RWPE2 (cell line): Measurements from ENCODE around the gene KCNN3.

Experiments used
- ATAC-seq: fragments of 200-7000 bp; cut with Tn5 transposase; 3 replicates; pipeline ENCODE4 v1.9.1; 2021; ENCODE audit warnings: low read depth
- DNase-seq: peaks from one replicate; pipeline ENCODE4 v3.0.0-alpha.2; 2020; ENCODE audit warnings: low spot score
- H3K27ac ChIP-seq: fragments of 450-650 bp; 2 replicates; pipeline ENCODE4 v1.5.1; 2017; ENCODE audit warnings: mild to moderate bottlenecking; ENCODE audit not compliant: poor library complexity, severe bottlenecking
- H3K27me3 ChIP-seq: fragments of 250-450 bp; sonication (Bioruptor Pico); 2 replicates; pipeline ENCODE4 v1.5.1; 2021; ENCODE audit warnings: mild to moderate bottlenecking, moderate library complexity; ENCODE audit not compliant: insufficient read depth, poor library complexity, severe bottlenecking
- H3K36me3 ChIP-seq: fragments of 250-450 bp; sonication (Bioruptor Pico); 2 replicates; pipeline ENCODE4 v1.5.1; 2020; ENCODE audit warnings: low read depth, mild to moderate bottlenecking, moderate library complexity
- H3K4me1 ChIP-seq: fragments of 250-450 bp; sonication (Bioruptor Pico); 2 replicates; pipeline ENCODE4 v1.5.1; 2021; ENCODE audit warnings: mild to moderate bottlenecking, moderate library complexity; ENCODE audit not compliant: insufficient read depth, poor library complexity, severe bottlenecking
- H3K4me3 ChIP-seq: fragments of 250-450 bp; sonication (Bioruptor Pico); 2 replicates; pipeline ENCODE4 v1.5.1; 2021; ENCODE audit warnings: mild to moderate bottlenecking, moderate library complexity; ENCODE audit not compliant: severe bottlenecking
- H3K9me3 ChIP-seq: fragments of 250-450 bp; sonication (Bioruptor Pico); 2 replicates; pipeline ENCODE4 v1.5.1; 2021; ENCODE audit warnings: mild to moderate bottlenecking, moderate library complexity; ENCODE audit not compliant: severe bottlenecking
- TF ChIP-seq, protein P1 (sequence below): fragments of 450-650 bp; IDR thresholded peaks from one replicate; pipeline ENCODE4 v1.5.1; 2017; ENCODE audit warnings: mild to moderate bottlenecking, moderate library complexity; ENCODE audit not compliant: poor library complexity, severe bottlenecking

KCNN3 gene

GRCh38 chr1:154717528-154717924 lies 152.6 kb downstream of the KCNN3 start:
- TF ChIP-seq, protein P1, sequence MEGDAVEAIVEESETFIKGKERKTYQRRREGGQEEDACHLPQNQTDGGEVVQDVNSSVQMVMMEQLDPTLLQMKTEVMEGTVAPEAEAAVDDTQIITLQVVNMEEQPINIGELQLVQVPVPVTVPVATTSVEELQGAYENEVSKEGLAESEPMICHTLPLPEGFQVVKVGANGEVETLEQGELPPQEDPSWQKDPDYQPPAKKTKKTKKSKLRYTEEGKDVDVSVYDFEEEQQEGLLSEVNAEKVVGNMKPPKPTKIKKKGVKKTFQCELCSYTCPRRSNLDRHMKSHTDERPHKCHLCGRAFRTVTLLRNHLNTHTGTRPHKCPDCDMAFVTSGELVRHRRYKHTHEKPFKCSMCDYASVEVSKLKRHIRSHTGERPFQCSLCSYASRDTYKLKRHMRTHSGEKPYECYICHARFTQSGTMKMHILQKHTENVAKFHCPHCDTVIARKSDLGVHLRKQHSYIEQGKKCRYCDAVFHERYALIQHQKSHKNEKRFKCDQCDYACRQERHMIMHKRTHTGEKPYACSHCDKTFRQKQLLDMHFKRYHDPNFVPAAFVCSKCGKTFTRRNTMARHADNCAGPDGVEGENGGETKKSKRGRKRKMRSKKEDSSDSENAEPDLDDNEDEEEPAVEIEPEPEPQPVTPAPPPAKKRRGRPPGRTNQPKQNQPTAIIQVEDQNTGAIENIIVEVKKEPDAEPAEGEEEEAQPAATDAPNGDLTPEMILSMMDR, result no peak
- Histone ChIP-seq H3K4me3 (no peak overlapping the region), H3K9me3 (no peaks in the 10 kb centered on the region), H3K4me1 (no peaks in the 10 kb centered on the region), H3K27ac (no peak overlapping the region), H3K27me3 (no peaks in the 10 kb centered on the region), H3K36me3 (no peaks in the 10 kb centered on the region)
- DNase-seq, result no peak
- ATAC-seq, result no peak

GRCh38 chr1:154716614-154717527 lies 153.2 kb downstream of the KCNN3 start:
- DNase-seq, result no peak
- no peaks in the 10 kb centered on the region for H3K36me3 ChIP-seq

DNA sequence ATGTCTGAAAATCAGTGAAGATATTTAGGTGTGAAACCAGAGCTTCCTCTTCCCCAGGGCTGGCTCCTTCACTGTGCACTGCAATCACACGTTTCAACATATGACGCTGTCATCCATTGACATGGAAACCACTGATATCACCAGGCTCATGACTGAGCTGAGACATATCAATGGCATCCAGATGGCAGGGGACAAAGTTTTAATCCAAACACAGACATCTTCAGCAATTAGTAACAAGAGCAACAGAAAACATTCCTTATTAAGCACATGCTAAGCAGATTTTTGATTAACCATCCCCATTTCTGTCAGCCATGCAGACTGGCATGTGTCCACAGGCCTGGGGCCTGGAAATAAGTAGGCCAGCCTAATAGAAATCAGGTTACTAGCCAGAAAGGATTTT lies 154.1 kb downstream of the KCNN3 start:
- DNase-seq (no peak), ATAC-seq (no peak)
- H3K27ac ChIP-seq, result no peak overlapping the region
- H3K4me3 ChIP-seq, result no peak overlapping the region
- no peaks in the 10 kb centered on the region for H3K4me1 ChIP-seq
- H3K9me3 ChIP-seq, result no peaks in the 10 kb centered on the region
- H3K27me3 ChIP-seq, result no peaks in the 10 kb centered on the region
- TF ChIP-seq, protein P1, result no peak
- no peaks in the 10 kb centered on the region for H3K36me3 ChIP-seq

More at GRCh38 chr1:154716614-154717527, 153.2 kb downstream of the KCNN3 start:
- TF ChIP-seq, protein P1, result no peak
- H3K4me1 ChIP-seq, result no peaks in the 10 kb centered on the region
- no peaks in the 10 kb centered on the region for H3K9me3 ChIP-seq
- ATAC-seq, result no peak
- H3K27ac ChIP-seq, result no peak overlapping the region
- H3K4me3 ChIP-seq, result no peak overlapping the region
- no peaks in the 10 kb centered on the region for H3K27me3 ChIP-seq

- H3K4me3 ChIP-seq, result no peak overlapping the region
- no peak overlapping the region for H3K27ac ChIP-seq
- no peaks in the 10 kb centered on the region for H3K27me3 ChIP-seq
- ATAC-seq, result no peak
- TF ChIP-seq, protein P1, result no peak
- no peaks in the 10 kb centered on the region for H3K36me3 ChIP-seq
- no peaks in the 10 kb centered on the region for H3K4me1 ChIP-seq
- DNase-seq, result no peak
- H3K9me3 ChIP-seq, result no peaks in the 10 kb centered on the region
Observed at GRCh38 chr1:154715385-154715784, 154.7 kb downstream of the KCNN3 start.

GRCh38 chr1:154714638-154715037 lies 155.4 kb downstream of the KCNN3 start:
- Histone ChIP-seq H3K27me3 (no peaks in the 10 kb centered on the region), H3K4me1 (no peaks in the 10 kb centered on the region), H3K4me3 (no peak overlapping the region), H3K36me3 (no peaks in the 10 kb centered on the region), H3K9me3 (no peaks in the 10 kb centered on the region), H3K27ac (no peak overlapping the region)
- ATAC-seq (peak; percentile 88), DNase-seq (no peak)
- TF ChIP-seq, protein P1, result no peak
